Measurements from ENCODE around the gene ANKRD63.

The ANKRD63 gene, protein sequence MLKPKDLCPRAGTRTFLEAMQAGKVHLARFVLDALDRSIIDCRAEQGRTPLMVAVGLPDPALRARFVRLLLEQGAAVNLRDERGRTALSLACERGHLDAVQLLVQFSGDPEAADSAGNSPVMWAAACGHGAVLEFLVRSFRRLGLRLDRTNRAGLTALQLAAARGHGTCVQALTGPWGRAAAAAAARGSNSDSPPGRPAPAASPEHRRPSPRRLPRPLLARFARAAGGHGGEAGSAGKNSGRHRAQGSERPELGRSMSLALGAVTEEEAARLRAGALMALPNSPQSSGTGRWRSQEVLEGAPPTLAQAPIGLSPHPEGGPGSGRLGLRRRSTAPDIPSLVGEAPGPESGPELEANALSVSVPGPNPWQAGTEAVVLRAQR

DNA sequence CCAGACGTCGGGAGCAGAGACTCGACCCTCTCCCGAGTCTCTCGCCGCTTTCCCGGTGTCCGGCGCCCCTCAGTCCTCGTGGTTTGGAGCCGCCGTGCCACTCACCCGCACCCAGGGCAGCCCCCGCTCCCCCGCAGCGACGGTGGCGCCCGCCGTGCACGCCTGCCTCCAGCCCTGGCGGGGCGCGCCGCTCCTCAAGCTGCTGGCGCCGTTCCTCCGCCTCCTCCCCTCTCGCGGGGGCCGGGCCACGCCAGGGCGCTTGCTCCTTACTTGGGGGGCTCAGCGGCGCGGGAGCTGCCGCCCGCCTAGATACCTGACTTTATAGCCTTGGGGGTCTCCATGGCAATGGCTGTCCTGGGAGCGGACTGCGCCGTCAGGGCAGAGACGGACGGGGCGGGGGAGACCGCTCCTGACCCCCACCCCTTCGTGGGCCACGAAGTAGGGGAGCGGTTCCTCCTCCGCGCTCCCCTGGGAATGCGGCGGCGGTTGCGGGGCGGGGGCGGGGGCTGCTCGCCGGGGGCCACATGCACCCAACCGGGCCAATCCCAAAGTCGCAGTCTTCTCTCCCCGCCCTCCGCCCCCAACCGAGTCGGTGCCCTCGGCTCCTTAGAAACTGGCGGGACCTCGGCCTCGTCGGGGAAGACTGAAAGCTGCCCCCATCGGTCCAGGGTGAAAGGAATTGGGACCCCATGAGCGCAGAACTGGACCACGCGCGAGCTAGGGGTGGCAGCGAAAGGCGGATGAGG, at the start of gene ANKRD63:
TSS of gene ANKRD63 (minus strand) at position 196 of the 746 bp plus-strand sequence. CDS start 478 bp downstream, outside the sequence.
- peak in 1 of 2 donors; percentile 24 for DNase-seq (ENCODE audit: low read depth in 2 of 2)

DNA sequence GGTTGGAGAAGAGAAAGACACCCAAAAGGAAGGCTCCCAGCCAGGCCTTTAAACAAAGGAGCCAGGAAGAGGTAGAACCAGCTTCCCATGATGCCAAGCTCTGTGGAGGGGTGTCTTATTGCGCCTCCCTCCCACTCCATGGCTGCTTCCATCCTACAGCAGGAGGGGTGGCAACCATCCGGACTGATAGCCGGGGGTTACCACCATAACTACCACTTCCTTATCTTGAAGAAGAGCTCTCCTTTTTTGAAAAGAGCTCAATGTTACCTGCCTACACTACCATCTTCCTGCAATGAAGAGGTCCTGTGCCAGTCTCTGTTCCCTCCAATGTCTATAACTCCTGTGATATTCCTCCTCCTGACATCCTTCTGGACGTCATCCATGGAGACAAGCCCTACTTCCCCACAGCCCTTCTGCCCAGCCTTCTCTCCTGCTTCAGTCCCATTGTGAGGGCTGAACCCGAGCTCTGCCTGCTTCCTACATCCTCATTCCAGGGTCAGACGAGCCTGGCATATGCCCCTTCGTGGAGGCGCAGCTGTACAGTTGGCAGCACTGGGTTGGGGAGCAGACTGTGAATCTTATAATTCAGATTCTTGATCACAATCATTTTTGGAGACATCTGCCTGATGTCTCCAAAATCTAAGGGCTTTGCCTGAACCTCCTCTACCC, 49.4 kb upstream of the ANKRD63 start:
- DNase-seq (ENCODE audit: low read depth in 2 of 2), result no peak

DNA sequence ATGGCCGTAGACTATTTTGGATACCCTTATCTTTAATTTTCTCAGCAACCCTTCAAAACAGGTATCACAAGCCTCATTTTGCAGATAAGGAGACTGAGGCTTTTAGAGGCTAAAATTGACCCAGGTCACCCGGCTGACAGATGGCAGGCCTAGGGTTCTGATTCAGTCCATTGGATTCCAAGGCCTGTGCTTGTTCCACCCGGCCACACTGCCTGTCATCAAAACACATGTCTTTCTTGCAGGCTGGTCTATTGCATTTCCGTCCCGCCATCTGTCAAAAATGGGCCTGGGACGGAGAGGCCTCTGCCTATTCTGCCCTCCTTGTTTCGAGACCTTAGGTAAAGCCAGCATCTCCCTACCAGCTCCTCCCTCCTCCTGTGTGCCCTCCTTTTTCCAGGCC, 48.8 kb upstream of the ANKRD63 start:
- DNase-seq (ENCODE audit: low read depth in 2 of 2), result no peak

DNA sequence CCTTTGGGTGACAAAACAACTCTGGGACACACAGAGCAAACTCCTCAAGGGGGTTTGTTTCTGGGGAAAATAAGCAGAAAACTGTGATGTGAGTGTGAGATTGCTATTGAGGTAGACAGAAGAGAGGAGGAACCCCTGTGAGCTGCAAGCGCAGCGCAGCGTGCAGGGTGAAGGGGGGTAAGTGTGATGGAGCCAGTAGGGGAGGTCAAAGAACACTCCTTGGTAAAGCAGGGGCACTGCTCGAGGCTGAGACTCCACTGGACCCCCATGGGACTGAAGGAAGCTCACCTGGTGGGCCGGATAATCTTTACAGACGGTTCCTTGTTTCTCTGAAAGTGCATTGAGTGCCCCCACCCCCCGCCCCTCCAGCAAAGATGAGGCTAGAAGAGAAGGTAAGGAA, 48.2 kb upstream of the ANKRD63 start:
- no peak for DNase-seq (ENCODE audit: low read depth in 2 of 2)

DNA sequence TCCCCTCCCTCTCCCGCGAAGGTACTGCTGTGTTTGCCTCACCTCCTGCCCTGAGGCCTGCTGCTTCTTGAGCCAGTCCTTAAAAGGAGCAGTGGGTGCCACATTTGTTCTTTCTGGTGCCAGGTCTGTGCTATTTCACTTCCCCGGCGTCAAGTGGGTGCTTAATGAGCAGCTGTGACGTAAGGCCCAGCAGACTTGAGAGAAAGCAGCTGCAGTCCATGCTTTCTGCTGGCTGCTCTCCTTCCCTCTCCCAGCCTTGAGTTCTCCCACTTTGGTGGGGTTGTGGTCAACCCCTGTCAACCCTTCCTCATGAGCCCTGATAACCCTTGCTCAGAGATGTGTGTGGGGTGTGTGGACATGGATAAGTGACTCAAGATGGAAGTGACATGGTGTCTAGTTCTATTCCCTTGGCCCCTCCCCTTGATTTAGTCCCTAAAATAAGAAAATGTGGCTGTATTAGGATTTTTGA, 47.5 kb upstream of the ANKRD63 start:
- no peak for DNase-seq (ENCODE audit: low read depth in 2 of 2)

DNA sequence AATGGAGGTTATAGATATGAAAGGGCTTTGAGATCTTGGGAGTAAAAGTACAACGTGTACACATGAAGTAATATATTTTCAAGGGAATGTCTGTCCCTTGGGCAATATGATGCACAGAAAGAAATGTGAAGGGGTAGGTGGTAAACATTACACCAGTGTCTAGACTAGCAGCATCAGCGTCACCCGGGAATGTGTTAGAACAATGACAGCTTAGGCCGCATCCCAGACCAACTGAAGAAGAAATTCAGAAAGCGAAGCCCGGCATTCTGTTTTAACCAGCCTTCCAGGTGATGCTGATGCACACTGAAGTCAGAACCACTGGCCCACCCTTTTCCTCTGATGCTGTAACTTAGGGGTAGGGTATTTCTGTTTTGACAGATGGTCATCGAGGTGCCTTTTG, 46.9 kb upstream of the ANKRD63 start:
- no peak for DNase-seq (ENCODE audit: low read depth in 2 of 2)

DNA sequence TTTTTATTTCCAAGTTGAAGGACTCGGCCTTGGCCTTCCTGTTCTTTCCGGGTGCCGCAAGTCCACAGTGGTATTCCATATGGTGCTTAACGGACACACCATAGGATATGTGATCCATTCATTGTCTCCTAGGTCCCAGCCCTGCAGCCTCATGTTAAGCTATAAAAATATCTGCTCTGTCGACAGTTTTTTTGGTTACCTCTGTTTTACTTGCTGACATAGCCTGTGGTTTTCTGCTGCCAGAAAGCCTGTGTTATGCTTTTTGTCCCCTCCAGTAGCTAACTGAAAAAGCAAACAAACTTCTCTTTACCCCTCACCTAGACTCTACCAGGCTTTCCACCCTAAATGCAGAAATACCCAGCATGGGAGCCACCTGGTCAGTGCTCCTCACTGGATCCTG, 45.9 kb upstream of the ANKRD63 start:
- DNase-seq (ENCODE audit: low read depth in 2 of 2), result no peak

DNA sequence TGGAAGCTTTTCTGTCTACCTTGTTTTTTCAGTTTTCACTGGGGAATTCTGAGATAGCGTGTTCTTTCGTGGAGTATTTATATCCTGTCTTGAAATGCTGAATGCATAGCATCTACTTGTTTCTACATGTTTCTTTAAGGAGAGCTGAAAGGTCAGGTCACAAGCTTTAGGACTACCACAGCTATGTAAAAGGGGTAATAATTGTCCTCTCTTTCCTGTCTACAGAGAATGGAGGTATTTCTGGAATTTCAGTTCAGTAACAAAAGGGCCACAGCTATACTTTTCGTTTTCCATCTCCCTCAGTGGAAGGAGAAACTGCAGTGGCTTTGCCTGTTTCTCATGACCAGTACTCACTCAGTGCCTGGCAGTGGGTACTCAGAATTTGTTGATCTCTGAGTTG, 45.3 kb upstream of the ANKRD63 start:
- no peak for DNase-seq (ENCODE audit: low read depth in 2 of 2)

DNA sequence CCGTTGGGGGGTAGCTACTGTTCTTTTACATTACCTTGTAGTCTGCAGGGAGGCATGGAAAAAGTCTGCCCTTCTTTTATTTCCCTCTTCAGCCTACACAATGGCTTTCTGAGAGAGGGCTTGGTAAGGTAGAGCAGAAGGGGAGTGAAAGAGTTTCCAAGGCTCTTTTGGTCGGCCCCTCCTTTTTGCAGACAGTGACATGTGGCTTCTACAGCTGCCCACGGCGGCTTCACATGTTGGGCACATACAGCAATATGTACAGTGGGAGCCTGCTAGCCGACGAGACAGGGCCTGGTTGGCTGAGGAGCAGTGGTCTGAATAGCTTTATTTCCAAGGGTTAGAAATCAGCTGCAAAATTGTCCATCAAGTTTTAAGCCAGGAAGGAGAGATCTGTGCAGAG, 44.6 kb upstream of the ANKRD63 start:
- no peak for DNase-seq (ENCODE audit: low read depth in 2 of 2)

DNA sequence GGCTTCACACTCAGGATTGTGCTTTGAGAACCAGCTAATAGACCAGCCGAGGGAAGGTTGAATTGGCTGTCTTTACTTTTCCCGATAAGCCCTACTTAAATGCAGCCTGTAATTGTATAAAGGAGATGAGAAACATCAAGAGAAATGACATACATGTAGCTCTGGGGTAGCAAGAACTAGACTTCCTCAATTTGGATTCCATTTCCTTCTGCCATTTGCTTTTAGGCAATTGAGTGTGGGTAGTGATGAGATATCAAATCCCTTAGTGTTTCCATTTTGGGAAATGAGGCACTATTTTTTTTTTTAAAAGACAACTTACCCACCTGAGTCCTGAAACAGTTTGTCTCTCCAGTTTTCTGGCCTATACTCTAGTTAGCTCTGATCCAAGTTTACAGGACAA, 42.8 kb upstream of the ANKRD63 start:
- DNase-seq (ENCODE audit: low read depth in 2 of 2), result no peak

DNA sequence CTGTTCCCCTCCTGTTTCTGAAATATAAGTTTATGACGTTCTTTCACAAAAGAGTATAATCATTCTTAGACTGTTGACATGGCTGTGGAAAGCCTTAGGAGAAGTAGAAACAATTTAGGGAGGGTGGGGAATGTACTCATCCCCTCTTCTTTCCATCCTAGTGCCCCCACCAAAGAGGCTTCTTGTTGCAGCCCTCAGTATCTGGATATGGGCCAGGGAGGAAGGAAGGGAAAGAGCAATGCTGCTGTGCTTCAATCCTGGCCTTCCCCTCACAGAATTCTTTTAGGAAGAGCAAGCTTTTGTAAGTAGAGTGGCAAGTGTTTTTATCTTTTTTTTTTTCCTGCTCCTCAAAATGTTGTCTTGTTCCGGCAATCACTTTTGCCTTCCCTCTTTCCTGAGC, 42.3 kb upstream of the ANKRD63 start:
- DNase-seq (ENCODE audit: low read depth in 2 of 2), result no peak

DNA sequence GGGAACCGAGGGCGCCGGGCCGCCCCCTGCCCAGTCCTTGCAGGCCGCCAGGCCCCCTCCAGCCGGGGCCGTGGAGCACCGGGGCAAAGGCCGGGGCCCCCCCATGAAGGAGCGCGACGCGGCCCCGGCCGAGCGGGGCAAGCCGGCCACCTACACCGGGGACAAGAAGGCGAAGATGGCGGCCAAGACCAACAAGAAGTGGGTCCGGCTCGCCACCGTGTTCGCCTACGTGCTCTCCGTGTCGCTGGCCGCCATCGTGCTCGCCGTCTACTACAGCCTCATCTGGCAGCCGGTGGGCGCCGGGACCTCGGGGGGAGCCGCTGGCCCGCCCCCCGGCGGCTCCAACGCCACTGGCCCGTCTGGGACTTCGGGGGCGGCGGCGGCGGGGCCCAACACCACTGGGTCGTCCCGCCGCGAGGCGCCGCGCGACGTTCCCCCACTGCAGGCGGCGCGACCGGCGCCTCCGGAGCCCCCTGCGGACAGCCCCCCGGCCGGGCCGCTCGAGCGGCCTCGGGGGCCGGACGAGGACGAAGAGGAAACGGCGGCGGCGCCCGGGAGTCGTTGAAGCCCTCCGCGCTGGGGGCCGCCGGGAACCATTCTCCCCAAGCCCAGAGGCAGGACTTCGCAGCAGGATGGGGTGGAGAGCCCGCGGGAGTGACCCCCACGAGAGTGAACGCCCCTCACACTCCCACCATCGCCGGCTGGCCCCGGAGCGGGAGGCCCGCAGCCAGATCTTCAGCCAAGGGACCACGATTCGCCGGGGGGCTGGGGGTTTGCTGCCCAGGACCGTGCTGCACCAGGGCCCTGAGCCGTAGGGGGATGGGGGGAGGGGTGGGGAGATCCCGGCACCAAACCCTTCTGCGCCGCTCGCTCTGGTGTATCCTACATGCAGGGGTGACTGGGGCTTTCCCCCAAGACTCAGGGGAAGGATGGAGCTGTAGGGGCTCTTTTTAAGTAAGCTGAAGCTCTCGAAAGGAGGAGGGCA, 41.4 kb upstream of the ANKRD63 start:
- no peak for DNase-seq (ENCODE audit: low read depth in 2 of 2)

DNA sequence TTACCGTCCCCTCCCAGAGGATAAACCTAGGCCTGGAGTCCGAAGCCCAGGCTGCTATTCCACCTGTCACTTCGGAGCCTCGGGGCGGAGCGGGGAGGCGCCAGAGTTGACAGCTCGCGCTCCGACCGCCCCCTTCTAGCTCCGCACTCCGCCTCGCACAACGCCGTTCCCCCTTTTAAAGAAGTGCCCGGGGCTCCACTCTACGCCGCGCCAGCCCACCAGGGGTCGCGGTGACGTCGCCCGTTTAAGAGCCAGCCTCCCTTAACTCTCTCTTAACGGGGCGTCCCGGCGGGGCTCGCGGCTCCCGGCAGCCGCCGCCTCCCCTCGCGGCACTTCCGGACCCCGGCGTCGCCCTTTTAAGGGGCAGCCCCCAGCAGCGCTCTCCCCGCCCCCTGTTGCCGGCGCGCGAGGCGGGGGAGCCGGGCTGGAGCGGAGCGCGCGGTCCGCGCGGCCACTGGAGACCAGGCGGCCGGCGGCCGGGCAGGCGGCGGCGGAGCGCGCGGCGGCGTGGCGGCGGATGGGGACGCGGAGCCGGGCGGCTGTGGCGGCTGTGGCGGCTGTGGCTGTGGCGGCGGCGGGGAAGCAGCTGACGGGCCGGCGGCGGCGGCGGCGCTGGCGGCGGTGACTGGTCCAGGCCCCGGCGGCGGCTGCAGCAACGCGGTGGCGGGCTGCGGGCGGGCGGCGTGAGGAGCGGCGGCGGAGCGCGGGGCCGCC, 40.5 kb upstream of the ANKRD63 start, which contains the start of gene INAFM2:
TSS of gene INAFM2 (plus strand) at position 454 of the 714 bp plus-strand sequence. CDS start 364 bp downstream, outside the sequence.
- DNase-seq (ENCODE audit: low read depth in 2 of 2), result peak; percentile 87 to 90

DNA sequence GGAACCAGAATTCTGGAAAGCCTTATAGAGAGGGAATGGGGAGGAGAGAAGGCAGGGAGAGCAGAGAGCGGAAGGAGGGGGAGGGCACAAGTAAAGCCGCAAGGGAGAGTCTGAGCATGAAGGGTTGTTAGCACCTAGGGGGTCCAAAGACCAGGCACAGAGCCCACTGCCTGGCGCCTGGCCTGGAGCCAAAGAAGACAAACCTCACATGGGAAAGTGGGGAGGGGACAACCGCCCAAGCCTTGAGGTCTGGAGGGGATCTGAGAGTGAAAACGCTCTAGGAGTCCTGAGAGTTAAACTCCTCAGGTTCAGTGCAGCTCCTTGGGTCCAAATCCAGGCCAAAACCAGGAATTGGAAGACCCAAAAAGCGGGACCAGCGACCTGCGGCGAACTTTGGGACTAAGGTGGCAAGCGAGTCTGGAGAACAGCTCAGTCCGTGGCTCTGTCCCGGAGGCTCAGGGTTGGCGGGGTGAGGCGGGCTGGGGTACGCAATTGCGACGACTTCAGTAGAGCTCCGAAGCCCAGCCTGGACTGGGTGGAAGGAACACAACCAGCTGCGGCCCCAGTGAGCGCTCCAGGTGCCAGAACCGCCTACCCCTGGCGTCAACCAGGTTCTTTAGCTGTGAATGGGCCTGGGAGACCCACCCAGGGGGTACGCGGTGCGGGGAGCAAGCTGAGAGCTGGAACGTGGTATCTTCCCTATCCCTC, 39.8 kb upstream of the ANKRD63 start:
- DNase-seq (ENCODE audit: low read depth in 2 of 2), result no peak

DNA sequence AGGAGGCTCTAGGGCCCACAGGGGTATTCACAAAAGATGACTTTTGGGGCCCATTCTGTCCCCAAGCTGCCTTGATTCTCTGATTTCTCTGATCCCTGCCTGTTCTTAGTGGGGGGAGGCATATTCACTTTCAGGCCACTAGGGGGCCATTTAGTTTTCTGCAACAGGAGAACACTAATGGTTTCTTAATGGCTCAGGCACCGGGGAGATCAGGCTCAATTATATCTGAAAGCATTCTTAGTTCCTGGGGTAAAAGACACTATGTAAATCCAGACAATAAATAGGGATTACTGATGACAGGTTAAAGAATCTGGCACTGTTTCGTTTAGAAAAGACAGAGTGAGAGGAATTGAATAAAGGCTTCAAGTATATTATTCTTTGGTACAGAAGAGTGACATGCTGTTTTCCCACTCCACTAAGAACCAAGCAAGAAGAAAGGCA, 38.1 kb upstream of the ANKRD63 start:
- DNase-seq (ENCODE audit: low read depth in 2 of 2), result no peak

DNA sequence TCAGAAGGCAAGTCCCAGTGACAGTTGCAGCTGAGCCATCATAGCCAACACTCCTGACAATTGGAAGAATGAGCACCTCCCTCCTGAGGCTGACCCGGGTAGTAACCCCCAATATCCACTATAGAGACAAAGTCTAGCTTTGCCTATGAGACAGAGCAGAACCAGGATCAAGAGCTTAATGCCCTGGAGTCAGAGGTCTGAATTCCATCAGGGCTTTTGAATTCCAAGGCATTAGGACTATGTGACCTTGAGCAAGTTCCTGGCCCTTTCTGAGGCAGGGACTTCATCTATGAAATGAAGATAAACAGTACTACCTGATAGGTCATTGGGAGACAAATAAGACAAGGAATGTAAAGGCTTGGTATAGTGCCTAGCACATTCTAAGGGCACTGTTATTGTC, 37.5 kb upstream of the ANKRD63 start:
- no peak for DNase-seq (ENCODE audit: low read depth in 2 of 2)

DNA sequence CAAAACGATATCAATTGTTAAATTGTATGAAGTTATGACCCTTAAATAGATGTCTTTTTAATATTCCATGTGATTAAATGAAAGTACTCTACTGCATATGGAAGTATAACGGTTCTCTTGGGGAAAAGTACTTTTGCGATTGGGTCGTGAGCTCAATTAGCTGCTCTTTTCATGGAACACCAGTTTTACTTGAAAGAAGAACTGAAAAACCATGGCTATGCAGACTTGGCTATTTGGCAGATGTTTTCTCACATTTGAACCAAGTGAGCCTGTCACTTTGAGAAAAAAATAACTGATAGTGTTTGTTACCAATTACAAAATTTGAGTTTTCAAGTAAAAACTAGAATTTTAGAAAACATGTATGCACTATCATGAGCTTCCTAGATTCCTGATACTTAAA, 34.7 kb upstream of the ANKRD63 start:
- no peak for DNase-seq (ENCODE audit: low read depth in 2 of 2)

DNA sequence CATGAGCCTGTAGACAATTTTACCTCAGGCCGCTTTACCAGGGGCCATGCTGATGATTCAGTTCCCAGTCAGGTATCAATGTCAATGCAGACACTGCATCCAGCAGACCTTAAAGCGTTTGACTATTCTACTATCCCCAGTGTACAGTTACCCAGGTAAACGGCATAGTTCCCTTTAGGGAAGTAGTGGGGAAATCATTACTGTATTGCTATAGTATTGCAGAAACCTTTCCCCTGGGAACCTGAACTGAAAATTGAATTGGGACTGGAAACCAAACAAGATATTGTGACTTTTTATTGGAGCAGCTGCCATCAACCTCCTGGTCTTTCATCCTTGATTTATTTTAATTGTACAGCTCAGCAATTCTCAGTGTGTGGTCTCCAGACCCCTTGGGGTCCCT, 34.1 kb upstream of the ANKRD63 start:
- DNase-seq (ENCODE audit: low read depth in 2 of 2), result no peak

DNA sequence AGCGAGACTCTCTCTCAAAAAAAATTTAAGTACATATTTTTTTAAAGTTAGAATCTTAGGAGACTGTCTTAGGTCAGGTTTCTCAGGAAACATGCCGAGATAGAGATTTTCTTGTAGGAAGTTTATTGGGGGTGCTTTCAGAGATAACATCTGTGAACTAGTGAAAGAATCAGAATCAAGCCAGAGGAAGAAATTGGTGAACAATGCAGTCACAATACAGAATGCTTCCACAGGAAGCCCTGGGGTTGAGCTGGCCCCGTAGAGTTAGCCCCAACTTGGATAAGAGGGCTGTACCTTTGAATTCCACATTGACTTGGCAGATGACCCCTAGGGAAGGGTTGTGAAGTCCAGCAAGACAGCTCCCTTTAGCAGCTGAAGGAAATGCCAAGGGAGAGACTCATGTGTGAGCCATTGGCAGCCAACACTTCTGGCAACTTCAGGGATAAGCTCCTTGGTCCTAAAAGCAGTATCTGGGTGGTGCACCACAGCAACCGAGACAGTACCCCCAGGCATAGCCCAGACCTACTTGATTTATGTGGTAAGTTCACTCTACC, 31.9 kb upstream of the ANKRD63 start:
- no peak for DNase-seq (ENCODE audit: low read depth in 2 of 2)

Data from stimulated activated CD8-positive, alpha-beta memory T cell treated with anti-CD3 and anti-CD28 coated beads, Interleukin-15, amount 100 ng/mL, for 48 hours (primary cell).